Fibroblast of skin of left quadriceps (primary cell): ENCODE data around the gene OPTC.
A peak's percentile ranks its signal among the peaks of the same experiment; 100 is the strongest.

ENCODE experiments used
- DNase-seq, 2 experiments: peaks; one replicate each; pipeline ENCODE4 v3.0.0-alpha.2; 2013; ENCODE audit warnings: low read depth in 2 of 2

The OPTC gene

DNA sequence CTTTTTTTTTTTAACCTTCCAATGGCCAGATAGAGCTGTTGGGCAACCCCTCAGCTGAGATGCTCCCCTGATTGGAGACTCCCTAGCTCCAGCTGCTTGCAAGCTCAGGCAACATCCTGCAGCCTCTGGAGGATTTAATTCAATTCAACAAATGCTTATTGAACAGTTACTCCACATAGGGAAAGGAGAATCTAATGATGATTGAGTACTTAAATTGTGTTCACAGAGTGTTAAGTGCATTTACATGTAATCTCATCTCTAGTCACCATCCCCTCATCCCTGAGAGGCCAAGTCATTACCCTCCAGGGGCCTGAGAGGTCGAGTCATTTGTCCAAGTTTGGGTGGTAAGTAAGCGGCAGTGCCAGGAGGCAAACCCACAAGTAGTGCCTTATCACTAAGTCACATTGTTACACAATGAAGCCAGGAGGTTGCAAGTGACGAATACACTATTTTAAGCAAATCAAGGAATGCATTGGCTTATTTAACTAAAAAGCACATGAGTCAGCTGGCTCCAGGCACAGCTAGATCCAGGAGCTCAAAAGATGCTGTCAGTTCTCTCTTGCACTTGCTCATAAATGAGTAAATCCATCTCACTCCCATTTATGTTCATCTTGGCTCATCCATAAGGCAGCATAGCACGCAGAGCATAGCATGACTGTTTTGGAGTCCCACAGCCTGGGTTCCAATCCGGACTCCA is 64.3 kb downstream of the OPTC start:
- DNase-seq: peak; percentile 92 to 93
